ENCODE data around the gene ATP8A2. TPM values are rescaled to one million over a fixed set of nuclear protein-coding genes. Genes with fewer than 3 reads are reported as not detected.
"Not testable (repeated sequence)": the region's sequence is repeated elsewhere in the genome, so short reads cannot be mapped to it uniquely, and the experiment has no call there.

Gene ATP8A2
- polyA plus RNA-seq, 4 donors, result 5.5 to 7.4 (median 5.6) TPM

DNA sequence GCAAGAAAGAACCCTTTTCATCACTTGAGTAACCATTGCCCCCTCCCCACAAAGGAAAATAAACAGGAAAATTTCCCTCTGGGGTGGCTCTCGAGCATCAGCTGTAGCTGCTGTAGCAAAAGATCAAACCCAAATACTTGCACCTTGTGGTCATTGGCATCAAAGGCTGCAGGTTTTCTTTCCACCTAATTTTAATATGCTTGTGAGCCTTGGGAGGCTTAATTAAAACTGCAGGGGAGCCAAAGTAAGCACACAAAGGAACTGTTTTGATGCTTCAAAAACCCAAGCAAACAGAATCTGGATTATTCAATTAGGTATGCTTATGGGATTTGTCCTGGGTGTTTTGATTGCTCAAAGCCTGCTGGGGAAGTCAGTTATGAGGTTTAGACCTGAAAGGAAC, 560.6 kb downstream of the ATP8A2 start:
- no peak for DNase-seq (ENCODE audit: low read depth in 4 of 4, low spot score in 3 of 4)

DNA sequence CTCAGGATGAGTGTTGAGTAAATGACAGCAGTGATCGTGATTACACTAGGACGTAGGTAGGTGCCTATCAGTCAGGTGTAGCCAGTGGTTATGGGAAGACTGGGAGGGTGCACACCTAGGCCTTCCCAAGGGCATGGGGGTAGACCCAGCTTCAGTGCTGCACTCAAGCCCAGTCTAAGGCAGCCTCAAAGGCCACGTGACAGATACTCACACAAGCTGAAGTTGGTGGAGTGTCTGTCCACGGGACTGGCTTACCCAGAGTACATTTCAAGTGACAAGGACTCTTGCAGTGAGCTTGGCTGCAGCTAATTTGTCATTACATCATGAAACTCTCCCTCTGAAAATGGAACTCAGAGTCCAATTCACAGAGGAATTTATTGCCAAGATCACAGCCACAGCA, 561.7 kb downstream of the ATP8A2 start:
- no peak for DNase-seq (ENCODE audit: low read depth in 4 of 4, low spot score in 3 of 4)

DNA sequence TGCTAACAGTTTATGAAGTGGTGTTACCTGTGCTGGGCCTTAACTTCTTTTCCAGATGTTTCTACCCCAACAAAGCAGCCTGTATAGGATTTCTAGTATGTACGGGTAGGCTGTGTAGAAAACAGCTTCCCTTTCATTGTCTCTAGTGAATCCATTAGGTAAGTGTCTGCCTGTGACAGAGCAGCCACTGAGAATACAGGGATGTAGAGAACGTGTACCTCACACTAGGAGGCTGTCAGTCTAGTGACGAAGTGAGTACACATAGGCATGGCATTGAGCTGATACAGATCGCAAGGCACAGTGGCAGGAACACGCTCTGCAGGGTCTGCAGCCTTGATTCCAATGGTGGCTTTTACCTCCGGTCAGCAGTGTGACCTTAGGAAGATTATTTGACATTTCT, 562.4 kb downstream of the ATP8A2 start:
- DNase-seq (ENCODE audit: low read depth in 4 of 4, low spot score in 3 of 4), result no peak

DNA sequence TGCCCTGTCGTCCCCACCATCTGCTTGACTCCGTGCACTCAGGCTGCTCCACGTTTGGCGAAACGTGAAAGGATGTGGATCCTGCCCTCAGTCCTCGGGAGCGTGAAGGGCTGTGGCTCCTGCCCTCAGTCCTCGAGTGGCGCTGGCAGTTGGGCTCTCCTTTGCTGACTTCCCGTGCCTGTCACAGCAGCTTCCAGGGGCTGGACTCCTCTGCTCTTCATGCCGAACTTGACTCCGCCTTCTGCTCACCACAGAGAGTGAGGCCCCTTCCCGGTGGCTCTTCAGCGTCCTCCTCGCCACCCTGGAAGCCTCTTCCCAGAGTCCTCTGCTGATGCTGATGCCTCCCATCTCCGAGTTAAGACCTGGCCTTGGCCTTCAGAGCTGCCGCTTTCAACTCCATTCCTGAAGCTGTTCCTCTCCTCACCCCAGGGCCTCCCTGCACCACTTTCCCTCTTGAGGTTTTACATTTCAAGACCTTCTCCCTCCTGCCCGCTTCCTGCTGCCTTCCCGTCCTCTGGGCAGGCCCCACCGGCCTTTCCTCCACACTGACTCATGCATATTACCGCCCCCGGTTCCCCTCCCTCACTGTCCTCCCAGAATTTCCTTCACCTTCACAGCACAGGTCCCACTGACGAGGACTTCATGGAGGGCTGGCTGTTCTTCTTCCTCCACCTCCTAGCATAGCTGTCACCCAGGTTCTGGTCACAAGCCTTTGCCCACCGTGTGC, 568.4 kb downstream of the ATP8A2 start:
- DNase-seq (ENCODE audit: low read depth in 4 of 4, low spot score in 3 of 4), result no peak

DNA sequence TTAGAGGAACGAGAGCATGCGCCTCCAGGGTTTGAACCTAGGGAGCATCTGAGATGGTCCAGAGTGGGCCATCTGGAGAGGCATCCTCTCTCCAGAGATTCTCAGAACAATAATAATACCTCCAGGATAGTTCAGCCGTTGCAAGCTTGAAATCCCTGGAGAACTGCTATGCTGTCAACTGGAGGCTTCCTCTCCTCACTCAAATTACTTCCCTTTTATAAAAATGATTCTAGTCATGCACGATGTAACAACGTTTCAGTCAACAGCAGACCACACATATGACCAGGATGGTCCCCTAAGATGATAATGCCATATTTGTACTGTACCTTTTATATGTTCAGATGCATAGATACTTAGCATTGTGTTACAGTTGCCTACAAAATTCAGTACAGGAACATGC, 571.3 kb downstream of the ATP8A2 start:
- DNase-seq (ENCODE audit: low read depth in 4 of 4, low spot score in 3 of 4), result no peak

DNA sequence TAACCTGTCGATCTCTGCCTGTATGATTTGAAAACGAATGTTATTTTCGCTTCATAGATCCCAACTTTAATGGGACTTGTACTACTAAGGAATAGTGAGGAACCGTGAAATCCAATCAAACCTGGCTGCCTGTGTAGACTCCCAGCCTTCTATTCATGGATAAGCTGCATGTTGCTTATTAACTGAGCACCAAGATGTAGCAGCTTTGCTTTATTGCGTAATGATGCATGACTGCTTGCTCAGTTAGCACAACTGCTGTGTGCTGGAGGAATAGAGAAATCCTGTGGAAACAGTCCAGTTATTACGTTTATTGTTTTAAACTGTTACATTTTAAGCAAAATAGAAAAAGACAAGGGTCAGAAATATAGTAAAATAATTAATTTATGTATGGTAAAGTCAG, 571.9 kb downstream of the ATP8A2 start:
- DNase-seq (ENCODE audit: low read depth in 4 of 4, low spot score in 3 of 4), result peak in 3 of 4 donors; percentile 16 to 38 (median 22)

DNA sequence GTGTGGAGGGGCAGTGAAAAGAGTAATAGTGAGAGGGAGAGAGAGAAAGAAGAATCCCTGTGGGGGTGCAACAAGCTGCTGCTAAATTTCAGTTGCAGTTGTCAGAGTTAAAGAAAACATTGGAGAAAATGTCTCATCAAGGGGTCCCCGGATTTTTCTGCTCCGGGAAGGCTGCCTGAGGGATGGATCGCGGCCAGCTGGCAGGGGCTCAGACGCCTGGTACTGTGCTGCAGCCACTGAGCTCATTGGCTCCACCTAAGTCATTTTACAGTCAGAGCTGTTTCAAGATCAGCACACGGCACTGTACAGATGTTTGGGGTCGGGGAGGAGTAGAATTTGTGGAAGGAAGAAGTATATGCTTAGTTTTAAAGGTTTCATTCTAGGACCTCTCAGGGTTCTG, 573.8 kb downstream of the ATP8A2 start:
- DNase-seq (ENCODE audit: low read depth in 4 of 4, low spot score in 3 of 4), result no peak

DNA sequence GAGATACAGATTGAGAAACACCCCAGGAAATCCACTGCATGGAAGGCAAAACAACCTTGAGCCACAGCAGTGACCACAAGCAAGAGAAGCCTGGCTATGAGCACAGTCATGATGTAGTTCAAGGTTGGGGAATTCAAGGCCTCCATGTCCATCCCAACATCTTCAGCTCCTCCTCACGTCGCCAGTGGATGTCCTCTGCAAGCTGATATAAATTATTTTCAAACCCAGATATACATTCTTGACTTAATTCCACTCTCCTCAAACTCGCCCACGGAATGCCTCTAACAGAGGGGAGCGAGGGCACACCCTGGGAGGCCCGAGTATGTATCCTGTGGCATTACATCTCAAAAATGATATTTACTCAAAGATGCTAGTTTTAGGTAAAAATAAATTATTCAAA, 574.5 kb downstream of the ATP8A2 start:
- no peak for DNase-seq (ENCODE audit: low read depth in 4 of 4, low spot score in 3 of 4)

DNA sequence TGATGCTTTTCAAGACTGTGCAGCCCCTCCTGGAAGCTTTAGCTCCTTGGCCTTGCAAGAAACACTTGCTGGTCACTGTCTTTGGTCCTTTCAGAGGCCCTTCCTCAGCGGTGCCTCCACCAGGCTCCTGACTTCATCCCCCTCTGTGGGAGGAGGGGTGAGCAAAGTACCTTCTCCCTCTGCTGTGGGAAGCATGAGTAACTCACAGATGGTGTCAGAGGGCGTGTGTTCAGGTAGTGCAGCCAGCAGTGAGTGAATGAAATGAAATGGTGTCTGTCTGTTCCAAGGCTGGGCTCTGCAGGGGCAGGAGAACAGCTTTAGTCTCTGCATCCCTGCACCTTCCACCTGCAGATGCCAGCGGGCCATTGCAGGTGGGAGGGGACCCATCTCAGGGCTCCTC, 577.1 kb downstream of the ATP8A2 start:
- no peak for DNase-seq (ENCODE audit: low read depth in 4 of 4, low spot score in 3 of 4)

DNA sequence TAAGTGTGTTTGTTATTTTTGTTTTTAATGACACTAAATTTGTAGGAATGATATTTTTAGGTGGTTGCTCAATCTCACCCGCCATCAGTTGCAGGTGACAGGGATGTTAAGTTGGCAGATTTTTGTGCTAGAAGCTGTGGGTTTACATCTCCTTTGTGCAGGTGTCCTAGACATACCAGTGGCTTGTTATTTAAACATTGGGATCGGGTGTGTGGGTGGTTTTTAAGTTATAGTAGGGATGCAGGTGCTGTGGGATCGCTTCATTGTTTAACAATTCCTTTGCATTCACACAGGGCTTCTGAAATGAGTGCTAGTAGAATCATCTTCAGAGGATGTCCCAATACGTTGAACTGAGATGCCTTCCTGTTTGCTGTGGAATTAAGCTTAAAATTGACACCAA, 580.1 kb downstream of the ATP8A2 start:
- no peak for DNase-seq (ENCODE audit: low read depth in 4 of 4, low spot score in 3 of 4)

DNA sequence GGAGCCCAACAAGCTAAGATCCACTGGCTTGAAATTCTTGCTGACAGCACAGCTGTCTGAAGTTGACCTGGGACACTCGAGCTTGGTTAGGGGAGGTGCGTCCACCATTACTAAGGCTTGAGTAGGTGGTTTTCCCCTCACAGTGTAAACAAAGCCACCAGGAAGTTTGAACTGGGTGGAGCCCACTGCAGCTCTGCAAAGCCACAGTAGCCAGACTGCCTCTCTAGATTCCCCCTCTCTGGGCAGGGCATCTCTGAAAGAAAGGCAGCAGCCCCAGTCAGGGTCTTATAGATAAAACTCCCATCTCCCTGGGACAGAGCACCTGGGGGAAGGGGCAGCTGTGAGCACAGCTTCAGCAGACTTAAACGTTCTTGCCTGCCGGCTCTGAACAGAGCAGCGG, 582.3 kb downstream of the ATP8A2 start:
- not testable (repeated sequence) for DNase-seq (ENCODE audit: low read depth in 4 of 4, low spot score in 3 of 4)

DNA sequence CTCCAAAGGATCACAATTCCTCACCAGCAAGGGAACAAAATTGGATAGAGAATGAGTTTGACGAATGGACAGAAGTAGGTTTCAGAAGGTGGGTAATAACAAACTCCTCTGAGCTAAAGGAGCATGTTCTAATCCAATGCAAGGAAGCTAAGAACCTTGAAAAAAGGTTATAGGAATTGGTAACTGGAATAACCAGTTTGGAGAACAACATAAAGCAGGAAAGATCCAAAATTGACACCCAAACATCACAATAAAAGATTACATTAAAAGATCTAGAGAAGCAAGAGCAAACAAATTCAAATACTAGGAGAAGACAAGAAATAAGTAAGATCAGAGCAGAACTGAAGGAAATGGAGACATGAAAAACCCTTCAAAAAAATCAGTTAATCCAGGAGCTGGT, 583.2 kb downstream of the ATP8A2 start:
- DNase-seq (ENCODE audit: low read depth in 4 of 4, low spot score in 3 of 4), result not testable (repeated sequence)

DNA sequence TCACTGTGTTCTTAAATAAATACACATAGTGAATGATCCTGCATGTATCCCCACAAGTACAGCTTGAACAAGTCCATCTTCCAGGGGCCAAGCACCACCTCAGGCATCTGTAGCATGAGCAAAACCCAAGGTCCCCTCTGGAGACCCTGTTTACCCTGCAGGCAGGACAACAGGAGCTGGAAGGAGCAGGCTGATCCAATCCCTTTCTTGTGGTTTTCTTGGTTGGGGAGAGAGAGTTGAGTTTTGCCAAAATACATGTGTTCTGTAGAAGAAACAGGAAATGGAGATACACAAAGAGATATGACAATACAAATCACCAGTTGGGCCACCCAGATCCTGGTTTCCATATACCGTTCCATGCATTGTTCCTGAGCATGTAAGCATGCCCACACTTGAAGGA, 587.2 kb downstream of the ATP8A2 start:
- DNase-seq (ENCODE audit: low read depth in 4 of 4, low spot score in 3 of 4), result no peak

DNA sequence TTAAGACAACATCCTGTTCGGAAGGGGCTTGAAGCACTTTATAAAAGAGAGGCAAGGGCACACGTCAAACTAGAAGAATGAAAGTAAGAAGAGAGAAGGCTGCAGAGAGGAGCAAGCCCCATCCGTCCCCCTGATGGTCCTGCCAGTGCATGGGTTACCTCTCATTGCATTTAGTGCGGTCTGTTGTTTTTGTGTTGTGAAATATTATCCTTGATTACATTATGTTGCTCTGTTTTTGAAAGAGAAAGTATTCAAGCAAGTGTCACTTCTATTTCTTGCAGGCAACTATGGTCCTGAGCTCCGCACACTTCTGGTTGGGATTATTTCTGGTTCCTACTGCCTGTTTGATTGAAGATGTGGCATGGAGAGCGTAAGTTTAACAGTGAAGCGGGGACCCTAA, 589.5 kb downstream of the ATP8A2 start:
- DNase-seq (ENCODE audit: low read depth in 4 of 4, low spot score in 3 of 4), result no peak

DNA sequence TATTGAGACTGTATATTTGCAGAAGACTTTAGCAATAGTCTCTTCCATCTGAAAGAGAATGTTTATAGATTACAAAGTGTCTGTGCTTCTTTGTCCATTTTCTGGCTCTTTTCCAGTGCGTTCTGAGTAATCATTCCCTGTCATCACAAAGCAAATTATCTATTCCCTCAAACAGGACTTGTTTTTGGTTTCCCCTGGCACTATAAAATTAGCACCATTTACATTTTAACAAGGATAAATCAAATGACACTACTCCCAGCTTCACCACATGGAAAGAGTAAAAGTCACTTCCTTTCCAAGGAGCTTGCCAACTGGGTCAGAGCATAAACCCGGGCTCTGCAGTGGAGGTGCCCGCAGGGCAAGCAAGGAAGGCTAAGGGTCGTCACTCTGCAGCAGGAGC, 591.9 kb downstream of the ATP8A2 start:
- no peak for DNase-seq (ENCODE audit: low read depth in 4 of 4, low spot score in 3 of 4)

DNA sequence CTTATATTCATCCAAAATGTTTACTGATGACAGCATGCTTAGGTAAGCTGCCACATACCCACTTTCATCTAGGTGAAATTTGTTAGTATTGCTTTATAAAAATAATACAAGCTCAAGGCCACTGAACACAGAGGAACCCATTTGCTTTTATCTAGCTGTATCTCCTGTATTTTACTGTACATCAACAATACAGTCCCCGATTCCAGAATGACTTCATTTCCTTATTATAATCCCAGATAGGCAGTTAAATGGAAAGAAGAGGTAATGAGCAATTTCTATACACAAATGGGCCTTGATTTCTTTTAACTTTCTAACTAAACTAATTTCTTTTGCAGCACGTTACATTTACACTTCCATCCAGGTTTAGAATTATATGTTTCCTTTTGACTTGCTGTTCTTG, 593.8 kb downstream of the ATP8A2 start:
- no peak for DNase-seq (ENCODE audit: low read depth in 4 of 4, low spot score in 3 of 4)

DNA sequence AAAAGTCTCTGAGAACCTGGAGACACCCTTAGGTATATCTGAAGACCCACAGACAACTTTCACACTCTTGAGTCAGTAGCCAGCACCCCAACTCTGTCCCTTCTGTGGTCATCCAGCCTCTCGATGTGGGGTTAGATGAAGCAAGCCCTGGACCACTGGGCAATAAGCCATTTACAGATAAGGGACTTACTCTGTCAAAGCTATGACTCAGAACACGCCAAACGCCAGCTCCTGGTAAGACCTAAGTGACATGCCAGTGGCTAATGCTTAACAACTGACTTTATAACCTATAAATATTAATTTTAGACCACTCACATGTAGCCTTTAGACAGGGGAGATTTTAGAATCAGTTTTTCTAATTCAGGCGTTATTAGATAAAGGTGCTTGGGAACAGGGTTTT, 594.3 kb downstream of the ATP8A2 start:
- DNase-seq (ENCODE audit: low read depth in 4 of 4, low spot score in 3 of 4), result no peak

DNA sequence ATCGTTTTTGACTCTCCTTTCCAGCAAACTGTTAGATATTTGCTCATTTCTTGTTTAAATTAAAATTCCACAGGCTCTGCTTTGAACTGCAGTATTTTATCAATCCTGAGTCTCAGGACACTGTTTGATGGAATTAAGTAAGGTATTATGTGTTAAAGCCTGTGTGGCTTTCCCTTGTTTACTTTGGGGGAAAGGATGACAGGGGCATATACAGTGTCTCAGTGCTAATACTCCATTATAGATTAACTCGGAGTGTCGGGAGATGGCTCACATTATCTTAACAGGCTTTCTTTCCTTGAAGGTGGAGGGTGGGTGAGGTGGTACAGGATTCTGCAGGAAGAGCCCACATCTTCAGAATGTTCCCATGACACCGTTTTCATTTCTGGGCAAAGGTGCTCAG, 595.4 kb downstream of the ATP8A2 start:
- DNase-seq (ENCODE audit: low read depth in 4 of 4, low spot score in 3 of 4), result no peak

DNA sequence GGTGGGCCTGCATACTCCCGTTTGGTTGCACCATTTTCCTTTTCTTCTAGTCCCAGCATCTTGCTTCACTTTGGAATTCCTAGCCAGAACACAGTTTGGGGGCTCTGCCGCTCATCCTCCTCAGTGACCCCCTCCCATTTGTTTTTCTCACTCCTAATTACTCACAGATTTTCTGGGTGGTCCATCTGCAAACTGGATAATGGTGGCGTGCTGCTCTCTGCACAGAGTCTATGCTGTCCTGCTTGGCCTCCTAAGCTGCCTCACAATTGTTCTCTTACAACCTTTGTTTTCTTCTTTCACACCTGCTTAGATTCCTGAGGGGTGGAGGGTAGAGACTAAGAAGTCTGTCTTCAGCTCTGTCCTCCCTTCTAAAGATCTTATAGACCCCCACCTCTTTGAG, 599.3 kb downstream of the ATP8A2 start:
- no peak for DNase-seq (ENCODE audit: low read depth in 4 of 4, low spot score in 3 of 4)

DNA sequence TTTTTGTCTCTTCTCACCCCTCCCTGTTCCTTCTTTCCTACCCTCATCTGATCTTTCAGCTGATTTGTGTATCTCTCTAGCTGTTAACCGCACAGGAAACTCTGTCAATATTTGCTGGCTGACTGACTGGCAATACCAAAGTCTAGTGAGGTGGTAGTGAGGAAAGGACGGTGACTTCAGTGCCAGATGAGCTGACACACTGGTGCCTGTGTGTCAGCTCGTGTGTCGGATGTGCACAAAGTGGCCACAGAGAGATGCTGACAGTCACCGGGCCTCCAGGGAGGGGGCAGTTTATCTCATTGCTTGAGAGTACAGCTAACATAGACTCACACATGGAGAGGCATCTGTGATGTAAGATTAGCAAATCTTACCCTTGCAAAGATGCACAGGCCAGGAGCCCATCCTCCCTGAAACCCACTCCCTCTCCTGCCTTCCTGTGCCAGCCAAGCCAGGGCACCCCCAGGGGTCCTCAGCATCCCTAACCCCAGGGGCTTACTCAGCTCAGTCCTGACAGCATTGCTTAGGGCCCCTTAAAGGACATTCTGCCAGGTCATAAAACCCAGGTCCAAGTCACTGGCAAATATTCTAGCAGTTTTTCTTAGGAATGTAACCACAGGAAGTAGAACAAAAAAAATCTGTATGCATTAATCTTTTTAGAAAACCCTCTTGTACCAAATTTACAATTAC, 599.8 kb downstream of the ATP8A2 start:
- no peak for DNase-seq (ENCODE audit: low read depth in 4 of 4, low spot score in 3 of 4)

DNA sequence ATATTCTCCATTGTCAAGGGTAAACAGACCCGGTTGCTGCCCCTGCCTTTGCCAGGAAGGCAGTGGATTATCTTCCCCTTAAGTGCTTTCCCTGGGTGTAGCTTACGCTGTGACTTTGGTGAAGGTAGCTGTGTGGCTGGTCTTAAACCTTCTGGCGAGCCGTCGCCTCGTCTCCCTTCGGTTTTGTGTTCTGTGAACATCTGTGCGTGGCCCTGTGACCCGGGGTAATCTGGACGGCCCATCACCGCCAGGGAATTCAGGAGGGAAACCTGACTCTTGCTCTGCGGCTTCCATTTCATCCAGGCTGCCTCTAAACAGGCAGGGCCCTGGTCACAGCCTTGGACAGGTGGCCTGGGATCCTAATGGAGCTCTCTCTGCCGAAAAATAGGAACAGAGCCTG, 601.3 kb downstream of the ATP8A2 start:
- DNase-seq (ENCODE audit: low read depth in 4 of 4, low spot score in 3 of 4), result no peak

DNA sequence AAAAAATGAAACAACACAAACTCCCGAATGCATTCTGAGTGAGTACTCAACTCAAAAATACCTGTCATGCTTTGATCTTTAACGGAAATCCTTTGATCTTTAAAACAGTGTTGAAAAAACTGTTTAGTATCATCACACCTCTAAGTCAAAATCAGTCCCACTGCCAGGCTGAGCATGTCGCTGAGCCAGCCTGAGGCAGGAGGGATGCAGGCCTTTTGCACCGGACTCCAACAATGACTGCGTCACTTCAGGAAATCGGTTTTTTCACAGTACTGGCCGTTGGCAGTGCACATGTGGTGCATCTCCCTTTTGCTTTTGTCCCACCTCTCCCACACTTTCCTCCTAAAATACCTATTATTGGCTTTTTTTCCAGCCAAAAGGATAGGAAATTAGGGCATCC, 601.8 kb downstream of the ATP8A2 start:
- no peak for DNase-seq (ENCODE audit: low read depth in 4 of 4, low spot score in 3 of 4)

Measured in right renal pelvis (tissue), 4 donors.